Fibroblast of upper back skin (primary cell): ENCODE results near the gene ZC3H7B.

ENCODE experiments used
- DNase-seq: peaks from one replicate; pipeline ENCODE4 v3.0.0-alpha.2; 2013

The ZC3H7B gene

GRCh38 chr22:41330169-41330568 is 28.8 kb downstream of the ZC3H7B start:
- no peak for DNase-seq

- DNase-seq: no peak
Measured at GRCh38 chr22:41332217-41332939, 31.1 kb downstream of the ZC3H7B start.

- no peak for DNase-seq
Measured at GRCh38 chr22:41333806-41334205, 32.5 kb downstream of the ZC3H7B start.

- DNase-seq: no peak
Measured at GRCh38 chr22:41334215-41334614, 32.9 kb downstream of the ZC3H7B start.

GRCh38 chr22:41334951-41335635 is 33.8 kb downstream of the ZC3H7B start:
- DNase-seq: no peak

GRCh38 chr22:41338614-41339212 is 37.4 kb downstream of the ZC3H7B start:
- no peak for DNase-seq

- no peak for DNase-seq
Measured at GRCh38 chr22:41339823-41340222, 38.5 kb downstream of the ZC3H7B start.

- no peak for DNase-seq
Measured at GRCh38 chr22:41340357-41340756, 39.0 kb downstream of the ZC3H7B start.

- DNase-seq: no peak
Measured at GRCh38 chr22:41341012-41341411, 39.7 kb downstream of the ZC3H7B start.

GRCh38 chr22:41341990-41342389 is 40.7 kb downstream of the ZC3H7B start:
- no peak for DNase-seq

GRCh38 chr22:41343300-41343699 is 42.0 kb downstream of the ZC3H7B start:
- no peak for DNase-seq

- DNase-seq: no peak
Measured at GRCh38 chr22:41343717-41344116, 42.4 kb downstream of the ZC3H7B start.

- no peak for DNase-seq
Measured at GRCh38 chr22:41344189-41344788, 43.0 kb downstream of the ZC3H7B start.

GRCh38 chr22:41345807-41346335 is 44.5 kb downstream of the ZC3H7B start:
- no peak for DNase-seq

- no peak for DNase-seq
Measured at GRCh38 chr22:41347066-41347859, 45.9 kb downstream of the ZC3H7B start.

GRCh38 chr22:41348964-41349484 is 47.7 kb downstream of the ZC3H7B start:
- no peak for DNase-seq

GRCh38 chr22:41350087-41350486 is 48.8 kb downstream of the ZC3H7B start:
- peak; percentile 12 for DNase-seq

GRCh38 chr22:41351011-41351410 is 49.7 kb downstream of the ZC3H7B start:
- DNase-seq: no peak

GRCh38 chr22:41352058-41352457 is 50.7 kb downstream of the ZC3H7B start:
- peak; percentile 33 for DNase-seq

- no peak for DNase-seq
Measured at GRCh38 chr22:41353862-41354575, 52.7 kb downstream of the ZC3H7B start.

- no peak for DNase-seq
Measured at GRCh38 chr22:41354979-41355378, 53.7 kb downstream of the ZC3H7B start.

- DNase-seq: no peak
Measured at GRCh38 chr22:41355895-41356294, 54.6 kb downstream of the ZC3H7B start.
